K562 (cell line): Measurements from ENCODE around the gene PCF11. TPM values are rescaled to one million over a fixed set of nuclear protein-coding genes. Genes with fewer than 3 reads are reported as not detected.
A peak's percentile ranks its signal among the peaks of the same experiment; 100 is the strongest.

Source experiments
- BCOR ChIP-seq: fragments of 450-650 bp; IDR thresholded peaks from 2 replicates; pipeline ENCODE4 v1.6.1; 2016
- DNMT1 ChIP-seq: fragments of 450-650 bp; IDR thresholded peaks from 2 replicates; pipeline ENCODE4 v1.6.1; 2016; ENCODE audit warnings: antibody characterized with exemption, mild to moderate bottlenecking
- FOXO4 ChIP-seq: fragments of 450-650 bp; formaldehyde crosslinking; IDR thresholded peaks from 2 replicates; pipeline ENCODE4 v1.4.0; 2020; ENCODE audit warnings: mild to moderate bottlenecking, moderate library complexity
- GTF2B ChIP-seq: IDR thresholded peaks from 2 replicates; pipeline ENCODE4 v1.6.1; 2011; ENCODE audit not compliant: insufficient read length; ENCODE audit errors: extremely low read depth
- HDAC1 ChIP-seq, 2 experiments: fragments of 450-650 bp; IDR thresholded peaks; 2 replicates each; pipeline ENCODE4 v1.6.1; 2016 to 2017; ENCODE audit warnings: inconsistent platforms in 1 of 2, mild to moderate bottlenecking in 1 of 2, moderate library complexity in 1 of 2
- NCOA2 ChIP-seq, 2 experiments: fragments of 450-650 bp; IDR thresholded peaks; 2 replicates each; pipeline ENCODE4 v1.6.1; 2018; ENCODE audit warnings: mild to moderate bottlenecking in 2 of 2, moderate library complexity in 1 of 2; ENCODE audit not compliant: partially characterized antibody in 2 of 2
- POU5F1 ChIP-seq: fragments of 150-350 bp; IDR thresholded peaks from 2 replicates; pipeline ENCODE4 v1.6.1; 2014; ENCODE audit warnings: borderline replicate concordance, low read length, low read depth, mild to moderate bottlenecking; ENCODE audit not compliant: partially characterized antibody
- REST ChIP-seq, 2 experiments: fragments of 450-650 bp; formaldehyde crosslinking in 1 of 2; IDR thresholded peaks; 2 replicates each; pipeline versions ENCODE4 v1.4.0 to v1.6.1; 2014 to 2020; ENCODE audit warnings: mild to moderate bottlenecking in 2 of 2, borderline replicate concordance in 1 of 2, low read depth in 1 of 2
- SAFB2 ChIP-seq: fragments of 200-400 bp; formaldehyde crosslinking; IDR thresholded peaks from 2 replicates; pipeline ENCODE4 v1.6.1; 2018; ENCODE audit warnings: borderline replicate concordance, low read length, low read depth, moderate library complexity; ENCODE audit not compliant: severe bottlenecking
- U2AF2 ChIP-seq: fragments of 200-400 bp; formaldehyde crosslinking; optimal IDR thresholded peaks from 2 replicates; pipeline ENCODE3; 2017; ENCODE audit warnings: low read depth, mild to moderate bottlenecking, low read length
- ZFP1 ChIP-seq: fragments of 450-650 bp; formaldehyde crosslinking; IDR thresholded peaks from 2 replicates; pipeline ENCODE4 v1.4.0; 2020; ENCODE audit warnings: mild to moderate bottlenecking, mixed read lengths
- ZNF644 ChIP-seq: fragments of 200-800 bp; sonication (Bioruptor generic); IDR thresholded peaks from 2 replicates; pipeline ENCODE4 v1.6.1; 2016; ENCODE audit warnings: low read depth, missing genetic modification characterization, missing compliant biosample characterization
- polyA plus RNA-seq, 8 experiments: library from polyadenylated mRNA; depleted of rRNA in 4 of 8; stranded (reverse) in 5 of 8; unstranded in 3 of 8; fragments of >200 nt; fragmentation: Nextera tagmentation in 2 of 8; fragmentation: Illumina TruSeq in 1 of 8; extraction: Ambion mirVana in 2 of 8; extraction: Trizol in 1 of 8; gene quantifications; 2 replicates each; pipeline versions ENCODE4 v1.2.1 to v1.2.3, GENCODE V29; 2011 to 2014; ENCODE audit warnings: inconsistent platforms in 1 of 8, missing spikeins in 1 of 8
- total RNA-seq, 7 experiments: library from RNA; depleted of rRNA in 6 of 7; stranded (reverse); fragments of >200 nt in 6 of 7; fragmentation: Illumina TruSeq in 2 of 7; extraction: Trizol in 2 of 7; gene quantifications; 2 replicates each; pipeline versions ENCODE4 v1.2.1 to v1.2.3, GENCODE V29; 2011 to 2021; ENCODE audit warnings: low replicate concordance in 1 of 7

PCF11 gene
- total and polyA plus RNA-seq, 9 of the 15 experiments (the other 6 are each of a cell fraction or from before 2014, with no cell fraction given) = 9.3 to 91.6 (median 54.4) TPM

GRCh38 chr11:83193315-83194280 is 36.7 kb downstream of the PCF11 start, which contains the start of gene ANKRD42 (continued):
- TF ChIP-seq POU5F1 = no peak
- no peak for TF ChIP-seq ZFP1 (CRISPR knock-in tag)
- peak; percentile 16; the same call in 1 of the 2 replicates for TF ChIP-seq REST (IDR thresholded peaks at IDR 0.05; ENCODE audit: borderline replicate concordance)
- 0 out of 2 replicates have a peak, but pooled peaks have one; percentile 41 for TF ChIP-seq REST (CRISPR knock-in tag; IDR thresholded peaks at IDR 0.05; ENCODE audit: low read depth)
- TF ChIP-seq FOXO4 (CRISPR knock-in tag) = no peak
- TF ChIP-seq NCOA2 (IDR thresholded peaks at IDR 0.05; ENCODE audit: partially characterized antibody in 2 of 2) = no peak
- TF ChIP-seq GTF2B = no peak
- no peak for TF ChIP-seq BCOR
- no peak for TF ChIP-seq SAFB2
- no peak for TF ChIP-seq U2AF2
- no peak; the same call in 1 of the 2 replicates for TF ChIP-seq DNMT1
- no peak for TF ChIP-seq ZNF644 (tag)
- TF ChIP-seq HDAC1 (IDR thresholded peaks at IDR 0.05) = peak; percentile 10 to 98; a peak in 3 of 4 replicates
